GM23338 (cell line): ENCODE data around the gene UVRAG. TPM values are rescaled to one million over a fixed set of nuclear protein-coding genes. Genes with fewer than 3 reads are reported as not detected.

ENCODE experiments used
- ATAC-seq: fragments of 200-7000 bp; cut with Tn5 transposase; 3 replicates; pipeline ENCODE4 v1.9.1; 2020
- DNase-seq: peaks from one replicate; pipeline ENCODE4 v3.0.0-alpha.2; 2015; ENCODE audit warnings: low spot score
- H2AFZ ChIP-seq: fragments of 200-600 bp; sonication (generic); 2 replicates; pipeline ENCODE4 v1.8.0; 2016; ENCODE audit warnings: antibody characterized with exemption, mild to moderate bottlenecking, moderate library complexity
- H3F3A ChIP-seq: fragments of 200-600 bp; sonication (generic); replicated peaks from 2 replicates; pipeline ENCODE4 v1.8.0; 2017; ENCODE audit warnings: antibody characterized with exemption, mixed run types, low read depth
- H3K27ac ChIP-seq: fragments of 200-600 bp; sonication (generic); 2 replicates; pipeline ENCODE4 v1.6.1; 2016; ENCODE audit warnings: low read depth
- H3K27me3 ChIP-seq: fragments of 200-600 bp; sonication (generic); 2 replicates; pipeline ENCODE4 v1.8.0; 2016; ENCODE audit warnings: mild to moderate bottlenecking, mixed run types, moderate library complexity; ENCODE audit not compliant: insufficient read depth
- H3K36me3 ChIP-seq: fragments of 200-600 bp; sonication (generic); 2 replicates; pipeline ENCODE4 v1.8.0; 2016; ENCODE audit warnings: mild to moderate bottlenecking; ENCODE audit not compliant: insufficient read depth
- H3K4me1 ChIP-seq: fragments of 200-600 bp; sonication (generic); 2 replicates; pipeline ENCODE4 v1.8.0; 2016; ENCODE audit warnings: mild to moderate bottlenecking, moderate library complexity; ENCODE audit not compliant: insufficient read depth
- H3K4me2 ChIP-seq: fragments of 200-600 bp; sonication (generic); 2 replicates; pipeline ENCODE4 v1.7.1; 2017; ENCODE audit warnings: mixed run types
- H3K4me3 ChIP-seq: fragments of 200-600 bp; sonication (generic); 2 replicates; pipeline ENCODE4 v1.6.1; 2016; ENCODE audit warnings: mixed run types
- H3K79me2 ChIP-seq: fragments of 200-600 bp; sonication (generic); replicated peaks from 2 replicates; pipeline ENCODE4 v1.8.0; 2017; ENCODE audit warnings: mild to moderate bottlenecking; ENCODE audit not compliant: insufficient read depth
- H3K9me2 ChIP-seq: fragments of 200-600 bp; sonication (generic); 2 replicates; pipeline ENCODE4 v1.8.0; 2017; ENCODE audit not compliant: insufficient read depth
- H4K20me1 ChIP-seq: fragments of 200-600 bp; sonication (generic); replicated peaks from 2 replicates; pipeline ENCODE4 v1.8.0; 2017; ENCODE audit warnings: mild to moderate bottlenecking; ENCODE audit not compliant: insufficient read depth
- H3K27ac Mint-ChIP-seq: 2 replicates; pipeline ENCODE4 v1.8.0; 2020; ENCODE audit warnings: inconsistent platforms, mild to moderate bottlenecking, moderate library complexity, mixed read lengths
- H3K27me3 Mint-ChIP-seq: 3 replicates; pipeline ENCODE4 v1.8.0; 2022; ENCODE audit warnings: low read depth, mild to moderate bottlenecking, moderate library complexity, mixed read lengths, inconsistent platforms; ENCODE audit not compliant: insufficient read depth, poor library complexity
- H3K36me3 Mint-ChIP-seq: 3 replicates; pipeline ENCODE4 v1.8.0; 2021; ENCODE audit warnings: low read depth, mild to moderate bottlenecking, inconsistent platforms, moderate library complexity, mixed read lengths
- H3K4me1 Mint-ChIP-seq: 3 replicates; pipeline ENCODE4 v1.8.0; 2020; ENCODE audit warnings: mild to moderate bottlenecking, inconsistent platforms, mixed read lengths
- H3K4me3 Mint-ChIP-seq: 3 replicates; pipeline ENCODE4 v1.8.0; 2021; ENCODE audit warnings: moderate library complexity, mild to moderate bottlenecking, inconsistent platforms, mixed read lengths
- H3K9me3 Mint-ChIP-seq: 3 replicates; pipeline ENCODE4 v1.8.0; 2020; ENCODE audit warnings: moderate library complexity, mild to moderate bottlenecking, inconsistent platforms, mixed read lengths
- CREB1 ChIP-seq: fragments of 250-450 bp; sonication (Bioruptor Pico); IDR thresholded peaks from 2 replicates; pipeline ENCODE4 v1.5.0; 2020; ENCODE audit warnings: low read depth, mild to moderate bottlenecking, moderate library complexity
- CTCF ChIP-seq, 2 experiments: fragments of 200-600 bp in 1 of 2; sonication (generic) in 1 of 2; conservative IDR thresholded peaks; 2 replicates each; pipeline versions ENCODE4 v1.5.1 to v1.6.1; 2016 to 2017; ENCODE audit warnings: antibody characterized with exemption in 2 of 2, low read depth in 2 of 2, mild to moderate bottlenecking in 2 of 2, moderate library complexity in 1 of 2
- EZH2 ChIP-seq: fragments of 200-600 bp; sonication (generic); IDR thresholded peaks from one replicate; pipeline ENCODE4 v1.8.0; 2017; ENCODE audit warnings: antibody characterized with exemption, mild to moderate bottlenecking, low read depth; ENCODE audit not compliant: unreplicated experiment
- EZH2phosphoT487 ChIP-seq: fragments of 200-600 bp; sonication (generic); IDR thresholded peaks from one replicate; pipeline ENCODE4 v1.8.1; 2018; ENCODE audit warnings: antibody characterized with exemption; ENCODE audit not compliant: unreplicated experiment
- JUNB ChIP-seq: IDR thresholded peaks from one replicate; pipeline ENCODE4 v1.6.1; 2016; ENCODE audit warnings: antibody characterized with exemption; ENCODE audit not compliant: unreplicated experiment
- NANOG ChIP-seq: IDR thresholded peaks from 2 replicates; pipeline ENCODE4 v1.6.1; 2016; ENCODE audit warnings: antibody characterized with exemption, borderline replicate concordance
- POLR2AphosphoS5 ChIP-seq: IDR thresholded peaks from 2 replicates; pipeline ENCODE4 v1.6.1; 2016; ENCODE audit warnings: antibody characterized with exemption, low read depth
- REST ChIP-seq: IDR thresholded peaks from one replicate; pipeline ENCODE4 v1.6.1; 2018; ENCODE audit warnings: antibody characterized with exemption; ENCODE audit not compliant: unreplicated experiment
- STAT1 ChIP-seq: IDR thresholded peaks from one replicate; pipeline ENCODE4 v1.6.1; 2016; ENCODE audit warnings: antibody characterized with exemption; ENCODE audit not compliant: unreplicated experiment
- ZNF114 ChIP-seq: fragments of 250-450 bp; sonication (Bioruptor Pico); IDR thresholded peaks from 2 replicates; pipeline ENCODE4 v1.5.0; 2020; ENCODE audit warnings: mild to moderate bottlenecking, moderate library complexity
- ZNF331 ChIP-seq: fragments of 250-450 bp; sonication (Bioruptor Pico); IDR thresholded peaks from 2 replicates; pipeline ENCODE4 v1.5.0; 2020; ENCODE audit warnings: low read depth, mild to moderate bottlenecking, moderate library complexity
- ZNF462 ChIP-seq: fragments of 250-450 bp; sonication (Bioruptor Pico); IDR thresholded peaks from 2 replicates; pipeline ENCODE4 v1.5.0; 2020; ENCODE audit warnings: mild to moderate bottlenecking, moderate library complexity
- polyA plus RNA-seq: library from polyadenylated mRNA; unstranded; fragments of >200 nt; fragmentation: Nextera tagmentation; extraction: Ambion mirVana; gene quantifications from 2 replicates; pipeline ENCODE4 v1.2.1, GENCODE V29; 2016
- total RNA-seq: library from RNA; depleted of rRNA; stranded (reverse); fragments of >200 nt; shearing (Covaris generic); gene quantifications from 2 replicates; pipeline ENCODE4 v1.2.3, GENCODE V29; 2014

UVRAG gene
- total and polyA plus RNA-seq, 2 experiments from 2014 or later = 15.3 to 17.4 TPM

GRCh38 chr11:75822541-75822940 is 7.5 kb downstream of the UVRAG start (continued):
- TF ChIP-seq ZNF462 (CRISPR knock-in tag) (no peak), JUNB (no peak), STAT1 (no peak)

- no peaks in the 10 kb centered on the region for H3K9me2 ChIP-seq
- H3K36me3 ChIP-seq = no peaks in the 10 kb centered on the region
- H3K9me3 Mint-ChIP-seq = no peaks in the 10 kb centered on the region
- peaks cover 4% of the 10 kb centered on the region for H3K27me3 Mint-ChIP-seq
- H3K4me3 Mint-ChIP-seq = no peak overlapping the region
- peaks cover 77% of the 10 kb centered on the region for H3K79me2 ChIP-seq
- DNase-seq (no peak), ATAC-seq (no peak)
- H4K20me1 ChIP-seq = peaks cover 7% of the 10 kb centered on the region; the same call in 1 of the 2 replicates
- H3K27ac ChIP-seq = no peak overlapping the region
- no peaks in the 10 kb centered on the region for H3F3A ChIP-seq
- H3K4me2 ChIP-seq = no peak overlapping the region
- no peak overlapping the region for H3K4me3 ChIP-seq
- H3K36me3 Mint-ChIP-seq = 0 out of 3 replicates have a peak, but pooled peaks cover 3% of the 10 kb centered on the region
- H2AFZ ChIP-seq = no peak overlapping the region
- H3K27ac Mint-ChIP-seq = no peak overlapping the region
- H3K27me3 ChIP-seq = no peaks in the 10 kb centered on the region
- H3K4me1 ChIP-seq = no peaks in the 10 kb centered on the region
- H3K4me1 Mint-ChIP-seq = peaks cover 3% of the 10 kb centered on the region; the same call in 1 of the 3 replicates
- TF ChIP-seq CTCF (conservative IDR thresholded peaks at IDR 0.05; ENCODE audit: low read depth in 2 of 2) (no peak), POLR2AphosphoS5 (no peak), NANOG (no peak), REST (no peak), ZNF331 (no peak), JUNB (no peak), EZH2phosphoT487 (no peak), CREB1 (CRISPR knock-in tag) (no peak), ZNF114 (no peak), EZH2 (no peak)
These were observed 8.4 kb downstream of the UVRAG start for GRCh38 chr11:75823415-75823814.
